Naive thymus-derived CD4-positive, alpha-beta T cell (primary cell): ENCODE data around the gene NOL4L. TPM values are rescaled to one million over a fixed set of nuclear protein-coding genes. Genes with fewer than 3 reads are reported as not detected.

ENCODE experiments used
- ATAC-seq: fragments of 150-1000 bp; cut with Tn5 transposase; 2 replicates; pipeline ENCODE4 v1.10.0; 2021; ENCODE audit warnings: mild to moderate bottlenecking, moderate library complexity
- CTCF ChIA-PET: fragments of 350-600 bp; sonication (Branson Sonifier 250); formaldehyde crosslinking; loops from one replicate; lab custom pipeline; 2021; ENCODE audit warnings: antibody characterized with exemption; lab: Charles Lee
- POLR2A ChIA-PET: fragments of 350-600 bp; sonication (Branson Sonifier 250); formaldehyde crosslinking; loops from one replicate; lab custom pipeline; 2021; ENCODE audit warnings: antibody characterized with exemption, inconsistent platforms; lab: Charles Lee
- DNase-seq, 9 donors: peaks; one replicate each; pipeline versions ENCODE4 v3.0.0 to v3.0.0-alpha.2; 2020 to 2022; ENCODE audit warnings: mixed read lengths in 1 of 9
- H3K27ac ChIP-seq: one replicate; pipeline ENCODE4 v1.7.0; 2013; ENCODE audit warnings: mild to moderate bottlenecking, low read depth, low read length, moderate library complexity
- H3K27me3 ChIP-seq, 2 donors: one replicate each; pipeline ENCODE4 v1.7.0; 2013; ENCODE audit warnings: low read length in 2 of 2, mild to moderate bottlenecking in 2 of 2, moderate library complexity in 2 of 2; ENCODE audit not compliant: control insufficient read depth in 2 of 2, insufficient read depth in 2 of 2
- H3K36me3 ChIP-seq, 3 experiments: 1 replicate in 2 of 3; 2 replicates in 1 of 3; pipeline ENCODE4 v1.7.0; 2013; ENCODE audit warnings: low read length in 3 of 3, mild to moderate bottlenecking in 3 of 3, moderate library complexity in 1 of 3; ENCODE audit not compliant: insufficient read depth in 3 of 3, control insufficient read depth in 2 of 3
- H3K4me1 ChIP-seq, 2 donors: one replicate each; pipeline ENCODE4 v1.7.0; 2013; ENCODE audit warnings: low read length in 2 of 2, mild to moderate bottlenecking in 2 of 2, moderate library complexity in 1 of 2; ENCODE audit not compliant: control insufficient read depth in 2 of 2, insufficient read depth in 2 of 2
- H3K4me3 ChIP-seq: 2 replicates; pipeline ENCODE4 v1.7.0; 2013; ENCODE audit warnings: mild to moderate bottlenecking, low read length
- H3K9me3 ChIP-seq, 3 experiments: 1 replicate in 2 of 3; 2 replicates in 1 of 3; pipeline ENCODE4 v1.7.0; 2013; ENCODE audit warnings: low read length in 3 of 3; ENCODE audit not compliant: control insufficient read depth in 2 of 3
- H3K27ac Mint-ChIP-seq, 9 donors: one replicate each; pipeline ENCODE4 v1.8.0; 2020 to 2022; ENCODE audit warnings: mixed read lengths in 9 of 9, mild to moderate bottlenecking in 8 of 9, moderate library complexity in 5 of 9, inconsistent platforms in 2 of 9
- H3K27me3 Mint-ChIP-seq, 5 donors: one replicate each; pipeline ENCODE4 v1.8.0; 2021 to 2022; ENCODE audit warnings: mixed read lengths in 5 of 5, mild to moderate bottlenecking in 1 of 5
- H3K36me3 Mint-ChIP-seq, 5 donors: one replicate each; pipeline ENCODE4 v1.8.0; 2020 to 2022; ENCODE audit warnings: mixed read lengths in 5 of 5, mild to moderate bottlenecking in 3 of 5, inconsistent platforms in 1 of 5
- H3K4me1 Mint-ChIP-seq, 7 donors: one replicate each; pipeline ENCODE4 v1.8.0; 2020 to 2022; ENCODE audit warnings: mixed read lengths in 7 of 7, mild to moderate bottlenecking in 3 of 7, inconsistent platforms in 1 of 7
- H3K4me3 Mint-ChIP-seq, 10 donors: one replicate each; pipeline ENCODE4 v1.8.0; 2020 to 2022; ENCODE audit warnings: mild to moderate bottlenecking in 10 of 10, mixed read lengths in 10 of 10, moderate library complexity in 6 of 10, inconsistent platforms in 2 of 10
- H3K9me3 Mint-ChIP-seq, 11 donors: one replicate each; pipeline ENCODE4 v1.8.0; 2020 to 2022; ENCODE audit warnings: mixed read lengths in 11 of 11, mild to moderate bottlenecking in 4 of 11, inconsistent platforms in 1 of 11, moderate library complexity in 1 of 11
- intact Hi-C, 2 donors: fragments of 100-400 bp; cut with micrococcal nuclease; formaldehyde crosslinking; loops; one replicate each; pipeline ENCODE4 v1.15.1; 2023
- polyA plus RNA-seq, 2 donors: library from polyadenylated mRNA; unstranded; fragments of 300-500 nt; fragmentation: Illumina TruSeq; gene quantifications; one replicate each; pipeline ENCODE4 v1.2.3, GENCODE V29; 2021
- total RNA-seq, 6 experiments: library from RNA in 5 of 6; stranded (reverse) in 5 of 6; gene quantifications; 1 replicate in 5 of 6; 2 replicates in 1 of 6; pipeline ENCODE4 v1.2.3 and lab custom pipeline; 2021 to 2026

NOL4L gene
- total and polyA plus RNA-seq, 7 experiments from 2014 or later: 17.3 to 81.9 (median 62.7) TPM

GRCh38 chr20:32440069-32440757, 144.9 kb downstream of the NOL4L start:
- CTCF ChIA-PET: interaction anchor here (0.6 to 1.2 kb wide), 2 partner anchors 212 to 742 kb away, joined by 4 read pairs; no protein-coding TSS in a partner anchor
- ATAC-seq (no peak), DNase-seq (no peak)
- peaks cover 12 to 43% (median 20%) of the 10 kb centered on the region in 7 donors for H3K4me1 Mint-ChIP-seq
- intact Hi-C loops: loop anchor here in 1 of 2 donors (5.0 kb wide), 1 partner anchor 67 kb away; no protein-coding TSS in a partner anchor
- Histone ChIP-seq H3K27me3 (no peaks in the 10 kb centered on the region), H3K27ac (no peak overlapping the region), H3K4me3 (no peak overlapping the region), H3K36me3 (peaks cover 0 to 70% (median 10%) of the 10 kb centered on the region in 3 experiments), H3K9me3 (no peaks in the 10 kb centered on the region), H3K4me1 (peaks cover 0 to 5% of the 10 kb centered on the region in 2 donors)
- POLR2A ChIA-PET: interaction anchor here (1.0 to 1.2 kb wide), 3 partner anchors 40 to 188 kb away, joined by 3 read pairs; no protein-coding TSS in a partner anchor
- H3K27ac Mint-ChIP-seq: peak overlapping the region in 8 of 9 donors; percentile 33 to 89 (median 53)
- H3K36me3 Mint-ChIP-seq: peaks cover 0 to 25% (median 8%) of the 10 kb centered on the region in 5 donors
- H3K27me3 Mint-ChIP-seq: no peaks in the 10 kb centered on the region
- H3K4me3 Mint-ChIP-seq: no peak overlapping the region
- peaks cover 0 to 3% (median 0%) of the 10 kb centered on the region in 11 donors for H3K9me3 Mint-ChIP-seq

- Mint-ChIP-seq H3K36me3 (peaks cover 0 to 30% (median 7%) of the 10 kb centered on the region in 5 donors), H3K27ac (peak overlapping the region in 5 of 9 donors; percentile 5 to 72 (median 59)), H3K4me3 (no peak overlapping the region), H3K27me3 (no peaks in the 10 kb centered on the region), H3K9me3 (peaks cover 0 to 3% (median 0%) of the 10 kb centered on the region in 11 donors), H3K4me1 (peaks cover 11 to 37% (median 18%) of the 10 kb centered on the region in 7 donors)
- ChIA-PET POLR2A (interaction anchor here (1.1 to 1.2 kb wide), 2 partner anchors 39 to 189 kb away, joined by 3 read pairs; no protein-coding TSS in a partner anchor), CTCF (interaction anchor here (0.6 to 1.2 kb wide), 2 partner anchors 61 to 213 kb away, joined by 4 read pairs; no protein-coding TSS in a partner anchor)
- intact Hi-C loops: loop anchor here in 1 of 2 donors (5.0 kb wide), 1 partner anchor 102 kb away; no protein-coding TSS in a partner anchor
- H3K4me1 ChIP-seq: peaks cover 0 to 5% of the 10 kb centered on the region in 2 donors
- H3K9me3 ChIP-seq: no peaks in the 10 kb centered on the region
- peaks cover 0 to 72% (median 10%) of the 10 kb centered on the region in 3 experiments for H3K36me3 ChIP-seq
- DNase-seq (peak in 1 of 9 donors; percentile 43), ATAC-seq (peak; percentile 16)
- no peak overlapping the region for H3K27ac ChIP-seq
- H3K27me3 ChIP-seq: no peaks in the 10 kb centered on the region
- H3K4me3 ChIP-seq: no peak overlapping the region
Measured at GRCh38 chr20:32439132-32439829, 145.9 kb downstream of the NOL4L start.

- H3K36me3 ChIP-seq: peaks cover 0 to 80% (median 16%) of the 10 kb centered on the region in 3 experiments
- H3K9me3 ChIP-seq: no peaks in the 10 kb centered on the region
- H3K4me1 Mint-ChIP-seq: peaks cover 5 to 28% (median 11%) of the 10 kb centered on the region in 7 donors
- intact Hi-C loops: loop anchor here in 1 of 2 donors (5.0 kb wide), 1 partner anchor 101 kb away; no protein-coding TSS in a partner anchor
- no peak overlapping the region for H3K4me3 ChIP-seq
- no peaks in the 10 kb centered on the region for H3K27me3 Mint-ChIP-seq
- H3K27ac ChIP-seq: no peak overlapping the region
- no peaks in the 10 kb centered on the region for H3K27me3 ChIP-seq
- peaks cover 2 to 33% (median 12%) of the 10 kb centered on the region in 5 donors for H3K36me3 Mint-ChIP-seq
- no peak for DNase-seq
- ChIA-PET POLR2A (no interaction called here), CTCF (no interaction called here)
- H3K9me3 Mint-ChIP-seq: peaks cover 0 to 3% (median 0%) of the 10 kb centered on the region in 11 donors
- no peak for ATAC-seq
- H3K27ac Mint-ChIP-seq: peak overlapping the region in 6 of 9 donors; percentile 22 to 72 (median 54)
- H3K4me1 ChIP-seq: no peaks in the 10 kb centered on the region
- no peak overlapping the region for H3K4me3 Mint-ChIP-seq
Measured at GRCh38 chr20:32438331-32438858, 146.7 kb downstream of the NOL4L start.

GRCh38 chr20:32437391-32438074, 147.6 kb downstream of the NOL4L start:
- H3K9me3 Mint-ChIP-seq: peaks cover 0 to 2% (median 0%) of the 10 kb centered on the region in 11 donors
- POLR2A ChIA-PET: no interaction called here
- Histone ChIP-seq H3K27ac (no peak overlapping the region), H3K4me3 (no peak overlapping the region), H3K27me3 (no peaks in the 10 kb centered on the region), H3K36me3 (peaks cover 0 to 85% (median 16%) of the 10 kb centered on the region in 3 experiments), H3K4me1 (no peaks in the 10 kb centered on the region), H3K9me3 (no peaks in the 10 kb centered on the region)
- peaks cover 0 to 19% (median 9%) of the 10 kb centered on the region in 7 donors for H3K4me1 Mint-ChIP-seq
- H3K36me3 Mint-ChIP-seq: peaks cover 10 to 41% (median 21%) of the 10 kb centered on the region in 5 donors
- intact Hi-C loops: loop anchor here in 1 of 2 donors (1.0 to 5.0 kb wide), 2 partner anchors 100 to 216 kb away; no protein-coding TSS in a partner anchor
- H3K4me3 Mint-ChIP-seq: no peak overlapping the region
- H3K27ac Mint-ChIP-seq: peak overlapping the region in 6 of 9 donors; percentile 7 to 48 (median 28)
- ATAC-seq (peak; percentile 36), DNase-seq (no peak)
- CTCF ChIA-PET: interaction anchor here (0.6 to 0.9 kb wide), 2 partner anchors 26 to 31 kb away, joined by 4 to 5 read pairs; no protein-coding TSS in a partner anchor
- H3K27me3 Mint-ChIP-seq: no peaks in the 10 kb centered on the region

GRCh38 chr20:32436968-32437367, 148.2 kb downstream of the NOL4L start:
- DNase-seq: no peak
- Histone ChIP-seq H3K9me3 (no peaks in the 10 kb centered on the region), H3K27ac (no peak overlapping the region), H3K4me3 (no peak overlapping the region), H3K4me1 (no peaks in the 10 kb centered on the region), H3K36me3 (peaks cover 0 to 89% (median 20%) of the 10 kb centered on the region in 3 experiments), H3K27me3 (no peaks in the 10 kb centered on the region)
- intact Hi-C loops: loop anchor here in 1 of 2 donors (1.0 to 5.0 kb wide), 2 partner anchors 100 to 216 kb away; no protein-coding TSS in a partner anchor
- Mint-ChIP-seq H3K27ac (peak overlapping the region in 3 of 9 donors; percentile 7 to 51 (median 43)), H3K4me3 (no peak overlapping the region), H3K36me3 (peaks cover 11 to 44% (median 23%) of the 10 kb centered on the region in 5 donors), H3K27me3 (no peaks in the 10 kb centered on the region), H3K9me3 (peaks cover 0 to 2% (median 0%) of the 10 kb centered on the region in 11 donors), H3K4me1 (peaks cover 0 to 19% (median 8%) of the 10 kb centered on the region in 7 donors)
- POLR2A ChIA-PET: no interaction called here
- CTCF ChIA-PET: interaction anchor here (0.6 to 0.9 kb wide), 2 partner anchors 25 to 31 kb away, joined by 4 to 5 read pairs; no protein-coding TSS in a partner anchor
- no peak for ATAC-seq
